Subcutaneous adipose tissue (tissue), 4 donors: ENCODE results near the gene CD247. TPM values are rescaled to one million over a fixed set of nuclear protein-coding genes. Genes with fewer than 3 reads are reported as not detected.

ENCODE experiments used
- total RNA-seq, 4 donors: library from RNA; depleted of rRNA; stranded (reverse); fragments of >200 nt; gene quantifications; one replicate each; pipeline ENCODE4 v1.1.0, GENCODE V29; 2016
- TF ChIP-seq, protein P1 (sequence below): fragments of 450-650 bp; IDR thresholded peaks from one replicate; pipeline ENCODE4 v1.5.1; 2016; ENCODE audit warnings: low read depth, mild to moderate bottlenecking, control low read depth, antibody characterized with exemption, moderate library complexity

Gene CD247
- total RNA-seq, 4 donors from 2014 or later = 1.3 to 3.4 (median 2.1) TPM

DNA sequence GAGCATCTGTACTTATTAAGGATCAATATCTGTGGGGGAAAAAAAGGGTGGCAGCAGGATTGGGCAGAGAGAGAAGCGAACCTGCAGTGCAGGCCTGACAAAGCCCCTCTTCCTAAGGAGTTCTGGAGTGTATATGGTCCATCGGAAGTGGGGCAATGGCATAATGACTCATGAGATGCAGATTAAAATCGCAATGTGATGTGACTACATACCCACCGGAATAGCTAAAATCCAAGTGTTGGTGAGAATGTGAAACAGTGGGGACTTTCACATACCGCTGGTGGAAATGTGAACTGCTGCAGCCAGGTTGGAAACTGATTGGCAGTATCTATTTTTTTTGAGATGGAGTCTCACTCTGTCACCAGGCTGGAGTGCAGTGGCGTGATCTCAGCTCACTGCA lies 43.4 kb upstream of the CD247 start:
- TF ChIP-seq, protein P1, sequence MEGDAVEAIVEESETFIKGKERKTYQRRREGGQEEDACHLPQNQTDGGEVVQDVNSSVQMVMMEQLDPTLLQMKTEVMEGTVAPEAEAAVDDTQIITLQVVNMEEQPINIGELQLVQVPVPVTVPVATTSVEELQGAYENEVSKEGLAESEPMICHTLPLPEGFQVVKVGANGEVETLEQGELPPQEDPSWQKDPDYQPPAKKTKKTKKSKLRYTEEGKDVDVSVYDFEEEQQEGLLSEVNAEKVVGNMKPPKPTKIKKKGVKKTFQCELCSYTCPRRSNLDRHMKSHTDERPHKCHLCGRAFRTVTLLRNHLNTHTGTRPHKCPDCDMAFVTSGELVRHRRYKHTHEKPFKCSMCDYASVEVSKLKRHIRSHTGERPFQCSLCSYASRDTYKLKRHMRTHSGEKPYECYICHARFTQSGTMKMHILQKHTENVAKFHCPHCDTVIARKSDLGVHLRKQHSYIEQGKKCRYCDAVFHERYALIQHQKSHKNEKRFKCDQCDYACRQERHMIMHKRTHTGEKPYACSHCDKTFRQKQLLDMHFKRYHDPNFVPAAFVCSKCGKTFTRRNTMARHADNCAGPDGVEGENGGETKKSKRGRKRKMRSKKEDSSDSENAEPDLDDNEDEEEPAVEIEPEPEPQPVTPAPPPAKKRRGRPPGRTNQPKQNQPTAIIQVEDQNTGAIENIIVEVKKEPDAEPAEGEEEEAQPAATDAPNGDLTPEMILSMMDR = no peak

DNA sequence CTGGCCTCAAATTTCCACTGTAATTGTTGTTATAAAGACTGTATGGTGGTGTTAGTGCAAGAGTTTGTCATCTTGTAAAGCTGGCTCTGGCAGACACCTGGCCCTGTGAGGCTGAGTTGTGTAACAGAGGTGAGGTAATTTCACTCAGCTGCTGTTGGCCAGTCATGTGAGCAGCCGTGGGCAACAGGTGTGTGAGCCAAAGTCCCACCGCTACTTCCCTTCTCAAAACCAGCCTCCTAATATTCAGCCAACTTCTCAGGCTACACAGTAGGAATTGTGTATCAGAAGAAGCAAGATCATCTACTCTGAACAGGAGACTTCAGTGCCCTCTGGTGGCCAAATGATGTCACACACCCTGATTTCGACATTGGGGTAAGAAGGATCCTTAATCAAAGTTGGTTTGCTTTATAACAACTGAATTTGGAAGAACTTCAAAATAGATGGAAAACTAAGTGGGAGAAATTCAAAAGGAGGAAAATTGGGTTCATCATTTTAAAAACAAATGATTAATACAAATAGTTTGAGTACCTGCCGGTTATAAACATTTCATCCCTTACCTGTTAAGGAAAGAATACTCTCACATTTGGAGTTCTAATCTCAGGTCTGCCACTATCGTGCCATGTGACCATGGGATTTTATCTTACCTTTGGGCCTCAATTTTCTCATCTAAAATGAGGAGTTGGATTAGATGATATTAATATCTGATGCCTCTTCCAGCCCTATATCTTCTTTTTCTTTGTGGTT lies 37.8 kb upstream of the CD247 start:
- TF ChIP-seq, protein P1 = no peak

DNA sequence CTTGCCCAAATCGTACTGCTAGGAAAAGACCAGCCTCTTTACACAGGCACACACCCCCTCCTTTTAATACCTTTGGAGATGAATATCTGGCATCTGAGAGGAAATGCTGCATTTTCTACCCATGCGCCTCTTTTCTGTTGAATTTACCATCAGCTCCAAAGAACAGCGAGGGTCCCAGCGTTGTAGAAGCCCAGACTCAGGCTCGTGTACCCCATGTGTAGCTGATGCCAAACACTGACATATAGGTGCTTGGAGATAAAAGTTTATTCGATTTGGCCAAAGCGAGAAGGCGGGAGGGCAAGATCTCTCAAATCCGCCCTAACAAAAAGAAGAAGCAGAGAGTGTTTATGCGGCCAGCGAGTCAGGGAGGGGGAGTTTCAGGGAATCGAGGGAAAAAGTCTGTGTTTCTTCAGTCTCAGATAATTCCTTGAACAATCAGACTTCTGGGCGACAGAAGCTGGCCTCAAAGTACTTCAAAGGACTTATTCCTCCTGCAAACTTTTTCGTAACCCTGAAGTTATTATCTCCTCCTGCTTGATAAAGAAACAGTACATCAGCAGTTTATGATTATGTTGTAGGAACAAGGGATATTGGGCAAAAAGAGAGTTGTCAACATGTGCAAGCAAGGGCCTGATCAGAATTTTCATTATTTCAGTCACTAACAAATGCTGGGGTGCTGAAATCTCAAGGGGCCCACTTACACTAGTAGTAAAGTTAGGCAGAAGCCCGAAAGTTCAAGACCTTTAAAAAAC lies 35.9 kb upstream of the CD247 start:
- TF ChIP-seq, protein P1 = no peak

DNA sequence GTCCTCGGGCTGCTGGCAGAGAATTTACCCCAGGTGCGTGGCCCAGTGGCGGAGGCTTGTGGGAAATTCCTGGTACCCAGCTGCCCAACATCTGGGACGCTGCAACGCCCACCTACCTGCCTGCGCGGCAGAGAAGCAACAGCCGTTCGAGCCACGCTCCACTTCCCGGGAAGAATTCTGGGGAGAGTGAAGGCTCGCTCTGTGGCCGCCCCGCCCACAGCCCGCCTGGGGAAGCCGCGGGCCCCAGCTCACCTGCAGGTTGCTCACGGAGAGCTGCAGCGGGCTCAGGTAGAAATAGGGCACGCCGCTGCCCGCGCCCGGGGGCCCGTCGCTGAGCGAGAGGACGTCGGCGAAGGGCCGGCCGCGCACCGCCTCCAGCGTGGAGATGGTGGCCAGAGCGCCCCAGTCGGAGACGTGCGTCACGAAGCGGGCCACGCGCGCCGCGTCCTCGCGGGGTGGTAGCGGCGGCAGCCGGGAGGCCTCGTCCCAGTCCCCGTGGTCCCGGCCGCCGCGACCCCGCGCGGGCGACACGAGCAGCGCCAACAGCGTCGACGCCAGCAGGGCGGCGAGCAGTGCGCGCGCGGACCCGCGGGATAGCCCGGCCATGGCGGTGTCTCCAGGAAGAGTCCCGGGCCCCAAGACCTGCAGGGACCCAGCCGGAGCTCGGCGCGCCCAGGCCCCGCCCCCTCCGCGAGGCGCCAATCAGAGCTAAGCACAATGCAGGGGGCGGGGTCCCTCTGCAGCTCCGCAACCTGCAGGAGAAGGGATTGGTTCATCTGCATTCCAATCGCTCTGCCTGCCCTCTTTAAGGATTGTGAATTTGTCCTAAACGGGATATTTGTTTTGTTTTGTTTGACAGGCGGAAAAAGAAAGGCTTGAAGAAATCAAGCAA lies 35.1 kb upstream of the CD247 start, which contains the start of gene CREG1:
Gene CREG1, minus strand, starts transcription at position 627 of the 892 bp plus-strand sequence.
- TF ChIP-seq, protein P1 = no peak

DNA sequence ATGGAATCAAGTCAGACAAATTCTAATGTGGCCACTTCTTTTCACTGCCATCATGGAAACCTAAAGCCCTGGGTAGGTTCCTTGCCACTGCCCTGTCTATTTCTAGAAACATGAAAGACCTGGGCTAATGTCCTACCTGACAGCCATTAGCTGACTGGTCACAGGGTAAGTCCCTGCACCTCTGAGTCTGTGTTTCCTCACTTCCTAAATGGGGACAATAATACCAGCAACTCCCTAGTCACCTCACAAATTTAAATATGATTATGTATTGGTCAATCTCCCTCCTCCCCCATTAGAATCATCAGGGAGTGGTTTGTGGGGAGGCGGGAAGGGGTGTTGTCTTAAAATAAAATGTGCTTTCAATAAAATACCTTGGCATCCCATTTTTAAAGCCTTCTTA lies 33.0 kb upstream of the CD247 start:
- TF ChIP-seq, protein P1 = no peak

DNA sequence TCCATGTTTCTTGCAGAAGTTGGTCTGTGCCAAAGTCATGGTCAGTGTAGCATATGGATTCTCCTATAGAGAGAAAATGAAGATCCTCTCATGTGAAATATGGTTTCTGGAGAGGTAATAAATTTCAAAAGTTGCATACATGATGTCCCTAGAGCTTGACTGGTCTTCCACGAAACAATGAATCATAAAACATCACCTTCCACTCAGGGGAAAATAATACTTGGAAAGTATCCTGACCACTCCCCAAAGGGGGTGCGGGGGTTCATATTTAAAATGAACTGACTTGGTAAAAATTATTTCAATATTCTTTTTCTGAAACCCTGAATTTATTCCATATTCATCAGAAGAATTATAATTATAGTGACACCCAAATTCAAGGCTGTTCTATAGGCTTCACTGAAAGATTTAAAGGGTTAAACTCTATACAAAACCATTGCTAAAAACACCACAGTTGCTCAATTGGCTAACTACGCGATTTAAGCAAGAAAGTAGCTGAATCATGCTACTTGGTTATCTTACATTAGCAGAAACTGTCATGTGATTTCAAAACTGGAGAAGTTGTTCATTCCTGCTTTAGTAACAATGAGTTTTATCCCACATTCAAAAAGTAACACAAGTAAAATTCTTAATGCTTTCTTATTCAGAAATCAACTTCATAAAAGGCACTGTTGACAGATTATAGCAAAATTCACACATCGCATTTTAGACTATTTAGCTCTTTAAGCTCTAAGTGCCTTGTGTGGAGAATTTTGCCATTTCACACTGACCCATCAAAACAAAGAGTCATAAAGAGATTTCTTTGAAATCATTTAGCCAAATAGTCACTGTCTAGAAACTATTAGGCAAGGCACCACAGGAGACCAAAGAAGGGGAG lies 30.0 kb upstream of the CD247 start:
- TF ChIP-seq, protein P1 = no peak
